ENCODE measurements around the gene CNPY1.

DNA sequence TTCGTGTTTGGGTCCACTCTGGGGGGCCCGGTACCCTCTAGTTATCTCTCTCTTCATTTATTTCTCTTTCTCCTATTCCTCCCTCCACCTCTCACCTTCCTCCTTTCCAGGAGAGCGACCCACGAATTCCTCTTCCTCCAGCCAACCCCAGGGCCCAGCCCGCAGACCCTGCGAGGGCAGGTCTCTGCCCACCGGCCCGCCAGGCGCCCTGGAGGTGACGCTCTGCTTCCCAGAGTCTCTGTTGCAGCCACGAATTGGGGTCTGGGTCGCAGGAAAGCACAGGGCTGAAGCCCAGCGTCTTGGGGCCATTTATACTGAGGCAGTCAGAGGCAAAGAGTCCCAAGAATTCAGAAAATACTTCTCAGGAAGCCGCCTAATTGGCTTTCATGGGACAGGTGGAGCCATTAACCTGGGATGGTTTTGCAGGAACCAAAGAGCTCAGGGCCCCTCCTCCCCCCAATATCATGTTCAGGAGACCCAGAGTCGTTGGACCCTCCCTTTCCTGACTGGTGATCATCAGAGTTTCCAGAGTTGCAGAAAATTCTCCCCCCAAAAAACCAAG is 91.1 kb downstream of the CNPY1 start:
- TF ChIP-seq GATA2 (IDR thresholded peaks at IDR 0.05; ENCODE audit: low read depth, low read length): no peak
- no peak for TF ChIP-seq GATA3 (IDR thresholded peaks at IDR 0.05; ENCODE audit: low read depth, low read length)
